Umbilical cord (tissue), 2 donors: ENCODE data around the gene CA7. TPM values are rescaled to one million over a fixed set of nuclear protein-coding genes. Genes with fewer than 3 reads are reported as not detected.
"Not testable (repeated sequence)": the region's sequence is repeated elsewhere in the genome, so short reads cannot be mapped to it uniquely, and the experiment has no call there.

Experiments used
- DNase-seq: peaks from one replicate; pipeline ENCODE4 v3.0.0-alpha.2; 2015; ENCODE audit warnings: low spot score
- total RNA-seq: library from RNA; depleted of rRNA; stranded (reverse); fragments of >200 nt; gene quantifications from one replicate; pipeline ENCODE4 v1.2.3, GENCODE V29; 2014; ENCODE audit warnings: low replicate concordance; ENCODE audit not compliant: insufficient read depth

Gene CA7
- total RNA-seq, 1 donor from 2014 or later: not detected

DNA sequence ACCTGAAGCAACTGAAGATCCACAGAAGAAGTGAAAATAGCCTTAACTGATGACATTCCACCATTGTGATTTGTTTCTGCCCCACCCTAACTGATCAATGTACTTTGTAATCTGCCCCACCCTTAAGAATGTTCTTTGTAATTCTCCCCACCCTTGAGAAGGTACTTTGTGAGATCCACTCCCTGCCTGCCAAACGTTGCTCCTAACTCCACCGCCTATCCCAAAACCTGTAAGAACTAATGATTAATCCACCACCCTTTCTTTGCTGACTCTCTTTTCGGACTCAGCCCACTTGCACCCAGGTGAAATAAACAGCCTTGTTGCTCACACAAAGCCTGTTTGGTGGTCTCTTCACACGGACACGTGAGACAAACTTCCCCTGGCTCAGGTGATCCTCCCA lies 52.5 kb downstream of the CA7 start:
- DNase-seq: not testable (repeated sequence)

DNA sequence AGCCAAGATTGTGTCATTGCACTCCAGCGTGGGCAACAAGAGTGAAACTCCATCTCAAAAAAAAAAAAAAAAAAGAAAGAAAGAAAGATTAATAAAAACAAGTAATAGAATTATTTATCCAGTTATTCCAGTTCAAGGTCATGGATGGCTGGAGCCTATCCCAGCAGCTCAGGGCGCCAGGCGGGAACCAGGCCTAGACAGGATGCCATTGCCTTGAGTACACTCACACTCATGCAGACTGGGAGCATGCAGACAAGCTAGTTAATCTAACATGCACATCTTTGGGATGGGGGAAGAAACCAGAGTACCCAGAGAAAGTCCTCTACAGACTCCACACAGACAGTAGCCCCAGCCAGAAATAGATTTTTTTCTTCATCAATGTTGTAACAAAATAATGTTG lies 54.0 kb downstream of the CA7 start:
- DNase-seq: peak; percentile 52

DNA sequence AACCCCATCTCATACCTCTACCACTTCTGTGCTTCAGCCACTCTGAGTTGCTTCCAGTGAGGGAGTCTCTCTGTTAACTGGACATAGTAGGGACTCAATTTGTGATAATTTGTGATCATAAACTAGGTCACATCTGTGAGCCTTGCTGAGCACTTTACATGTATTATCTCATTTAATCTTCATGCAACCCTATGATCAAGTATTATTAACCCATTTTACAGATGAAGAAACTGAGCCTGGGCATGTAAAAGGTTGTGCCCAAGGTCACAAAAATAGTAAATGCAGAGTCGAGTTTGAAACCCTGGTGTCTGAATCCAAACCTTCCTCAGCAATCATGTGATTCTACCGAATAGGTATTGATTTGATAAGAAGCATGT lies 54.7 kb downstream of the CA7 start:
- no peak for DNase-seq

DNA sequence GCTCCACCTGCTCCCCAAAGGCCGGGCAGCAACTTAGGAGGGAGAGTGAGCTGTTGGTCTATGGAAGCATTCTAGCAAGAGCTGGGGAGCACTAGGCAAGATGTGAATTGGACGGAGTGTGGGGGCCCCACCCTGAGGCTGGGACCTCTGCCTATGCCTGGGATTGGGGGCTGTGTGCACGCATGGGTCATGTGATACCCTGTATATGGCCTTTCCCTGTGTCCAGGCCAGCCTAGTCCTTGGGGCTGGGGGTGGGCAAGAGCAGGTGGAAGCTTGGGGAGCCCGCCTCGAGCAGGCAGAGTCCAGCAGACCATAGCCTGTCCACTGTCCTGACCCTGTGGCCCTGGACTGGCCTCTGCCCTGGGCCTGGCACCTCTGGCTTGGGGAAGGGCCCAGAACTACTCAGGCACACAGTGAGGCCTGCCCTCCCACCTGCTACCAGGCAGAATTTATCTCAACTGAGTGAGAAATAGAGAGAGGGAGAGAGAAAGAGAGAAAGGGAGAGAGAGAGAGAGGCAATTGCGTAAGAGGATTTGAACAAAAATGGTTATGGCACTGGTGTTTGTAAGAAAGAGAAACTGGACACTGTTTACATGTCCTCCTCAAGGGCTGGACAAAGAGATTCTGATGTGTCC lies 55.2 kb downstream of the CA7 start:
- DNase-seq: peak; percentile 55

DNA sequence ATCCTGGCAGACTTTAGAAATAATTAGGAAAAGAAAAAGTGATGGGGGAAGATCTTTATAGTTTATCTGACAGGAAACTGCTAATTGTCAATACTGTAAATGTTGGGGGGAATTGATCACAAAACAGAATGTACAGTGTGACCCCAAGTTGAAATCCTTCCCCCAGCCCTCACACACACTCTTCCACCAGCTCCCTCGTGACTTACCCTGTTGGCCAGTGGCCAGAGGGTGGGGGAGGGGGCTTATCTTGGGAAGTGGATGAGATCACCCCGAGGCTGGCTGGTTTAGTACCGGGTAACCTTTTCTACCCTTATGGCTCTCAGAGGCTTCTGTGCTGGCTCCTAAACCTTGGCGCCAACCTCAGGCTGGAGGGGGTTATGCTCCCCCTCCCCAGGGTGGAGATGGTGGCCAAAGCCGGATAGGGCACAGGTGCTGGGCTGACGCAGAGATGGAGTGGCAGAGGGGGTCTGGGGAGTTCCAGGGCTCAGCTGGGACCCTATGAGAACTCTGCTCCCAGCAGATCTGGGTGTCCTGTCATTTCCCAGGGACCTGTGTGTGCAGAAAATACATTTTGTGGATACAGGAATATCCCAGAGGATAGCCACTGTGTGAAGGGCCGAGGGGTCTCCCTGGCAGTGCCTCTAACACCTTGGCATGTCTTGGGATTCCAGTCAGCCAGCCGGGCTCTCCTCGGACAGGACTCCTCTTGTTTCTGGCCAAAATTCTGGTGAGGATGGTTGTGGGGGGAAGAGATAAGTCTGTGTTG lies 55.9 kb downstream of the CA7 start:
- DNase-seq: peak; percentile 85

DNA sequence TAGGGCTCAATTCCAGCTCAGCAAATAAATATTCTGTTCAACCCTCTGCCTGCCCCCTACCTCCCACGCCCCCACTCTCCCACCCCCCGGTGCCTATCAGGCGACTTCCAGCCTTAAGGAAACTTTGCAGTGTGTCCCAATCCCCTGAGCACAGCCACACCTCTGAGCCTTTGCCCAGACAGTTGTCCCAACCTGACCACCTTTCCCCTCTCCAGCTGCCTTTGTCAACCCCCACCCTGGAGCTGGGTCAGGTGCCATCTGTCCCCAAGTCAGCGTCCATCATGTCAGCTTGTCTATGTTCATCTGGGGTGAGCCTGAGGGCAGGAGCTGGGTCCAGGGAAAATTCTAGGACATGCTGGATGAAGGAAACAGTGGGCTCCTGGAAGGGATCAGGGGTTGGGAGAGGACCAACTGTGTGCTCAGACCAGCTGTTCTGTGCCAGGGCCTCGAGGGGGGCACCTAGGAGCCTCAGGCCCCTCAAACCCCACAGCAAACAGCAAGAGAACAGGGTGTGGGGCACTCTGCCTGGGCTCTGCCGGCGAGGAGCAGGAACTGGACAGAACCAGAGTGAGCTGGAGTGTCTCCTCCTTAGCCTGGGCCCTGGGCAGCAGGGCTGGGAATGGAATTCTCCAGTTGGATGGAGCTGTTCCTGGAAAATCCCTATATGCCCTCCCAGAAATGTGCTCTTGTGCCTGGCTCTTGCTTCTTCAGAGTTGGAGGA lies 56.7 kb downstream of the CA7 start:
- peak; percentile 81 for DNase-seq

DNA sequence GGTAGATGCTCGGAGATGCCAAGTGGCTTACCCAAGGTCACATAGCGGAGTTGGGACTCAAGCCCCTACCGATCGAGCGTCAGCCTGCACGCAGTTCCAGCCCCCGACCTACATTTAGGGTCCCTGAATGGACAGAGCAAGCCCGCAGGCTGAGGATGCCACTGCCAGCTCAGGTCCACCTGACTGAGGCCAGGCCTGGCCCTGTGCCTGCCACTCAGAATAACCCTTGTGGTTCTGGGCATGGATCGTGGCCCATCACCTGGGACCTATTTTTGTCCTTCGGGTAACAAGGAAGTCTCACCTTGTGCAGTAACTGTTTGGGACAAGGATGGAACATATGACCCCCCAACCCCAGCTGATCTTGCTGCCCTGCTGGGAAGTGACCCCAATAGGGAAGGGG lies 57.4 kb downstream of the CA7 start:
- DNase-seq: no peak

DNA sequence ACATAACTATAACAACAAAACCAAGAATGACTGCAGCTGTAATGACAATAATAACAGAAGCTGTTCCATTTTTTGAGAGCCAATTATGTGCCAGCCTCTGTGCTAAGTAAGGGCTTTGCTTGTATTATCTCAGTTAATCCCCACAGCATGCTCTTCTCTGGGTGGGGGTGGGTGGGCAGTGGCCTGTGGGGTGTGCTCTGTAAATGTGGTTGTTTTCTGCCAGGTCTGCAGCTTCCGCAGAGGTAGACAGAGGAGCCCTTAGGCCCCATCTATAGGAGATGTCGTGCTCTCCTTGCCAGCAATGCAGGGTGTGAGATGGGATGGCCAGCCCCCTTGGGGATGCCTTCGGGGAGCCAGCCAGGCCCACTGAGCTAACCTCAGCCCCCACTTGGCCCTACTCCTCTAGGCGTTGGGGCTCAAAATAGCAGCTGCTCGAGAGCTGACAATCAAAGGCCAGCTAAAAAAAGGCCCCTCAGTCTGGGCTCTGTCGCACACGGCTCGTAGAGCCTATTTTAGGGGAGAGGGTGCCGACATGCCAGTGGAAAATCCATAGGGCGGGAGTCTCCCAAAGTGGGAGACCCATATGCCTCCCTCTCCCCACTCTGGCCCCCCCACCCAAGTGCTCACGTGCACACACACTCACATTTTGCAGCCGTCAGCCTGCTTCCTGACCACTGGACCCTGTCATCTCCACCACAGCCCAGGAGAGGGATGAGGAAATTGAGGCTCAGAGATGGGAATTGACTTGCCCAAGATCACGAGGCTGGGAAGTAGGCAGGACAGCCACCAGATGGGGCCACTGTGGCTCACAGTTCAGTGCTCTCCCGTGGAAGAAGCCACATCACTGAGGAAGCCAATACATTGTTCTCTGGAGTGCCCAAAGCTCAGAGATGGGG lies 58.7 kb downstream of the CA7 start:
- DNase-seq: peak; percentile 35

Other genes starting within 250 kb of the CA7 start
- 41.9 TPM for gene CMTM3, start 239.7 kb upstream of the CA7 start, total RNA-seq
- gene CMTM4, start 147.7 kb upstream of the CA7 start, total RNA-seq: 21.9 TPM
- 152 TPM for gene DYNC1LI2, start 92.8 kb upstream of the CA7 start, total RNA-seq
- 1.7 TPM for gene TERB1, start 42.8 kb upstream of the CA7 start, total RNA-seq
- gene NAE1, start 13.4 kb upstream of the CA7 start, total RNA-seq: 40.4 TPM
- gene PDP2, start 36.1 kb downstream of the CA7 start, total RNA-seq: 16.4 TPM
- gene CDH16, start 74.5 kb downstream of the CA7 start, total RNA-seq: not detected
- gene RRAD, start 81.1 kb downstream of the CA7 start, total RNA-seq: 19.0 TPM
- 72.5 TPM for gene CIAO2B, start 90.0 kb downstream of the CA7 start, total RNA-seq
- 53.7 TPM for gene CES2, start 91.1 kb downstream of the CA7 start, total RNA-seq
- 3.4 TPM for gene CES3, start 116.9 kb downstream of the CA7 start, total RNA-seq
- gene CES4A, start 144.2 kb downstream of the CA7 start, total RNA-seq: 4.1 TPM
- 51.3 TPM for gene CBFB, start 184.7 kb downstream of the CA7 start, total RNA-seq